HG03439 (cell line): ENCODE results near the gene SLC12A2.

Experiments
- ATAC-seq: cut with Tn5 transposase; IDR thresholded peaks from one replicate; pipeline ENCODE4 v1.9.1; 2021; ENCODE audit warnings: mild to moderate bottlenecking, moderate library complexity; ENCODE audit not compliant: unreplicated experiment

The SLC12A2 gene

DNA sequence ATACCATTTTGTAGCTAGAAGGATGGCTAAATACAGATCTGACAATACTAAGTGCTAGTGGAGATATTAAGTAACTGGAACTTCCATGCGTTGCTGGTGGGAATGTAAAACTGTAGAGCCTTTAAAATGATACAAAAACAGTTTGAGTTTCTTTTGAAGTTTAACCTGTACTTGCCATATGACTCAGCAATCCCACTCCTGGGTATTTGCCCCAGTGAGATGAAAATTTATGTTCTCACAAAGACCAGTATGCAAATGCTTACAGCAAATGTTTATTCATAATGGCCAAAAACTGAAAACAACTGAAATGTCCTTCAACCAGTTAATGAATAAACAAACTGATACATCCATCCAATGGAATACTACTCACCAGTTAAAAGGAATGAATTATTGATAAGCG is 137.3 kb downstream of the SLC12A2 start:
- no peak for ATAC-seq

DNA sequence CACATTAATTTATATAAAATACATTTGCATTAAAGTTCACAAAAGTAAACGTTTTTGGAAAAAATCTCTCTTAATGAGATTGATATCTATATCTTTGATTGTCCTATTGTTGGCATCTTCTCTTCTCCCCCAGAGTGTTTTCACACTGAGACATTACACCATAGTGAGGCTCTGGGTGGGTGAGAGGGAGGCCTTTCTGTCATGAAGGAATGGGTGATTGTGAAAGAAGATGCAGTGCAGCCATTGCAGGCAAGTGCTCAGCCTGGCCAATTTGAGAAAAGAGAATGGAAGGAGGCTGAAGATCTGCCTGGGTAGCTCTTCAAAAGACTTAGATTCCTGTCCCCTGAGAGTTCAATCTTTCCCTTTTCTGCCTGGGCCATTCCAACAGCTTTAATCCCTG is 140.8 kb downstream of the SLC12A2 start:
- ATAC-seq = no peak

DNA sequence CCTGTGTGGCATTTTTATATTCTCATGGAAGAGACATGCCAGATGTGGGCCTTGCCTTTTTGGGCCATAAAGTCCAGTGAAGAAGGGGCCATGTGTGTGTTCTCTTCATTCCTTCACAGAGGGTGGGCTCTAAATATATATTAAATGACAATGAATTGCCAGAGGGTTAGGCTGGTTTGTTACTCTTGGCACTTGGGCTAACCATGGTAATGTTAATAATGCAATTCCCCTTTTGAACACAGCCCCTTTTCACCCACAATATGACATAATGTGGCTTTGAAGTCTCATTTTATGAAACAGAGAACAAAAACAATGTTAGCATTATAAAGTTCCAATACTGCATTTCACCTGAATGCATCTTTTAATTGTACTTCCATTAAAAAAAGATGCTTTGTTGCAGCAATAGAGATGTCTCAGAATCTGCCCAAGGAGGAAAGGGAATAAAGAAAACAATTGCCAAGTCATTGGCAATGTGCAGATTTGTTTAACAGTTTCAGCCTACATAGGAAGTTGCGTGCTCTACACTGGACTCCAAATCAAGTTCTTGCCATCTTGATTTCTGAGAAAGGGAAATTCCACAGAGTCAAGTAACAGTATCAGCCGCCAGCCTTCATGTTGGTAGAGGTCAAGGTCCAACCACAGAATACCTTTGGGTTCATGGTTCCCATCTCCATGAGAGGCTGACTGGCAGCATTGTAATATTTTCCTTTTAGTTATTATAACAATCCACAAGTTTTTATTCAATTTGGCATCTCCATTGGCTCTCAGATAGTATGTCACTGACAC is 141.9 kb downstream of the SLC12A2 start:
- no peak for ATAC-seq

DNA sequence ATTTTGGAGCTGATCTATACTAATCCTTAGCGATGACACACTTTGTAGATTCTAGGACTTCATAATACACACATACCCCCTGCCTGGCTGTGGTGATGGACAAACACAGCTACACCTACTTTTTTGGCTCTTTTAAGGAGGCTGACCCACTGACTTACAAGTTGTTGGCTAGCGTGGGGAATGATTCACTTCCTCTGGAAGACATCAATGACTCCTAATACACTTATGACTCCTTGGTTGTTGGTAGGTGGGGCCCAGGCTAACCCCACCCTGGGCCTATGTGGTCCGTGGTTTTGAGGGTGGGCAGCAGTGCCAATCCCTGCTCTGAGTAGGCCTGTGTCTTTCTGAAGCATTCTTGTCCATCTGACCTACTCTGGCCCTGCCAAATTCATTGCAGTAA is 144.4 kb downstream of the SLC12A2 start:
- no peak for ATAC-seq

GRCh38 chr5:128228521-128228920 is 145.0 kb downstream of the SLC12A2 start:
- ATAC-seq = no peak

- no peak for ATAC-seq
Measured at GRCh38 chr5:128234928-128235641, 151.5 kb downstream of the SLC12A2 start.

DNA sequence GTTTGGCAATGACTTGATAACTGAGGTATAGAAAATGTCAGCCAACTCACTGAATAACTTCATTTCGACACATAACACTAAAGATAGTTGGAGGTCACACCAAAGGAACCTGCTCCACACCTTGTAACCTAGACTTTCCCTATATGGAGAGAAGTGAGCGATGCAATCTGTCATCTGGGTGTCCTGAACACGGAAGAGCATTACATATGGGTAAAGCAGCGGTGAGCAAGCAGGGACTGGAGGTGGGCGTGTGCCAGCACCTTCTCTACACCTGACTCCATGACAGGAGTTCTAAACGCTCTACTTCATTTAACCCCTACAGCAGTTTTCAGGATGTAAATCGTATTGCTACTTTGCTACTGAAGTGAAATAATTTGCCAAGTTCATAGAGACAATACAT is 152.8 kb downstream of the SLC12A2 start:
- no peak for ATAC-seq

- ATAC-seq = no peak
Measured at GRCh38 chr5:128237000-128237399, 153.4 kb downstream of the SLC12A2 start.

DNA sequence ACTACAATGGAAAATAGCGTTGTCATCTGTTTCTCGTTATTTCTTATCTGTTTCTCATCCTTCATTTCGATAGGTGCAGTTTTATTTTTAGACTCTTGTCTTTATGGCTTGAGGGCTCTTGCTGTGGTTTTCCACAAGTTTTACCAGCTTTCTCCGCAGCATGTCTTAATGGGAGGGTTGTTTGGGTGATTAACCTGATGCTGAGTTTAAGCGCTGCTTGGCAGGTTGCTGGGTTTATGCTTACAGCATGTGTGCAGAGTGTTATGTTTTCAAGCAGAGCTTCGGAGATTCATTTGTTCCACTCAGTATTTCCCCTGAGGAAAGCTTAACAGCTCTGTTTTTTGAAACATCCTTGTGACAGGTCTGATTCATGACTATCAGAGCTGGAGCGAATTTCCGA is 154.0 kb downstream of the SLC12A2 start:
- ATAC-seq = no peak
